Erythroblast (primary cell): ENCODE measurements around the gene FAM32A.
A peak's percentile ranks its signal among the peaks of the same experiment; 100 is the strongest.

Experiments used
- DNase-seq, 2 experiments: peaks; one replicate each; lab custom pipeline; 2025; lab: John Stamatoyannopoulos, UW
- GATA1 ChIP-seq: IDR thresholded peaks from 2 replicates; pipeline ENCODE4 v1.6.1; 2011; ENCODE audit warnings: low read depth, mild to moderate bottlenecking, control low read depth, low read length, moderate library complexity
- POLR2A ChIP-seq: IDR thresholded peaks from 2 replicates; pipeline ENCODE4 v1.6.1; 2011; ENCODE audit warnings: mild to moderate bottlenecking, low read length

The FAM32A gene

GRCh38 chr19:16180611-16181010, 4.6 kb upstream of the FAM32A start:
- TF ChIP-seq GATA1 (no peak), POLR2A (no peak)
- DNase-seq = no peak

GRCh38 chr19:16184665-16185122, 516 bp upstream of the FAM32A start:
- TF ChIP-seq GATA1 (no peak), POLR2A (no peak)
- no peak for DNase-seq

- DNase-seq = peak; percentile 67 to 71
Observed at GRCh38 chr19:16185768-16186123, 536 bp downstream of the FAM32A start.

GRCh38 chr19:16188521-16188920, 3.3 kb downstream of the FAM32A start:
- TF ChIP-seq GATA1 (no peak), POLR2A (no peak)
- no peak for DNase-seq

More at GRCh38 chr19:16185768-16186123, 536 bp downstream of the FAM32A start:
- no peak for TF ChIP-seq POLR2A
- TF ChIP-seq GATA1 = no peak

- TF ChIP-seq GATA1 = no peak
- TF ChIP-seq POLR2A = no peak
- no peak for DNase-seq
Observed at GRCh38 chr19:16190198-16190597, 5.0 kb downstream of the FAM32A start.

GRCh38 chr19:16190736-16191135, 5.5 kb downstream of the FAM32A start:
- TF ChIP-seq POLR2A (no peak), GATA1 (no peak)

GRCh38 chr19:16191216-16191908, 6.2 kb downstream of the FAM32A start:
- no peak for DNase-seq
- TF ChIP-seq GATA1 (no peak), POLR2A (no peak)

More at GRCh38 chr19:16190736-16191135, 5.5 kb downstream of the FAM32A start:
- DNase-seq = no peak

GRCh38 chr19:16193466-16193865, 8.3 kb downstream of the FAM32A start:
- no peak for DNase-seq
- TF ChIP-seq POLR2A (no peak), GATA1 (no peak)

- TF ChIP-seq GATA1 = no peak
- TF ChIP-seq POLR2A = no peak
- peak in 1 of 2 experiments; percentile 91 for DNase-seq
Observed at GRCh38 chr19:16197188-16197621, 12.0 kb downstream of the FAM32A start.

GRCh38 chr19:16197622-16198369, 12.6 kb downstream of the FAM32A start, which contains the start of gene AP1M1:
Gene AP1M1 (plus strand): TSS chr19:16197911. CDS start chr19:16198027, 116 bp downstream.
- peak; percentile 98 to 99 for DNase-seq
- TF ChIP-seq POLR2A = peak; percentile 47
- no peak for TF ChIP-seq GATA1

GRCh38 chr19:16198370-16198651, 13.1 kb downstream of the FAM32A start:
- TF ChIP-seq POLR2A (no peak), GATA1 (no peak)
- DNase-seq = peak; percentile 64 to 68

GRCh38 chr19:16199275-16199932, 14.2 kb downstream of the FAM32A start:
- no peak for DNase-seq
- TF ChIP-seq POLR2A (no peak), GATA1 (no peak)

- DNase-seq = peak in 1 of 2 experiments; percentile 18
Observed at GRCh38 chr19:16200038-16201010, 15.1 kb downstream of the FAM32A start.

More at GRCh38 chr19:16200038-16201010, 15.1 kb downstream of the FAM32A start:
- no peak for TF ChIP-seq GATA1
- TF ChIP-seq POLR2A = no peak
